ENCODE data around the gene LLCFC1. TPM values are rescaled to one million over a fixed set of nuclear protein-coding genes. Genes with fewer than 3 reads are reported as not detected.

Gene LLCFC1
- not detected for total RNA-seq

- no peaks in the 10 kb centered on the region for H3K4me1 ChIP-seq
- 63 to 65% methylated on average over 7 to 8 of the region's 10 CpGs for WGBS, 2 donors (ENCODE audit: low coverage in 1 of 2)
- peak; percentile 27 for ATAC-seq
Observed at GRCh38 chr7:142939226-142939910, at the start of gene LLCFC1. LLCFC1 (plus strand) TSS chr7:142939484; CDS start chr7:142939622, 138 bp downstream.

GRCh38 chr7:142889816-142890215, 49.5 kb upstream of the LLCFC1 start:
- no peaks in the 10 kb centered on the region for H3K9me3 ChIP-seq
- no peak overlapping the region for H3K4me3 ChIP-seq
- TF ChIP-seq POLR2AphosphoS5 (IDR thresholded peaks at IDR 0.05) (no peak), POLR2A (IDR thresholded peaks at IDR 0.05) (no peak), EP300 (IDR thresholded peaks at IDR 0.05) (no peak), CTCF (IDR thresholded peaks at IDR 0.05) (no peak)
- WGBS, 2 donors (ENCODE audit: low coverage in 1 of 2) = no CpG with 5 or more reads among the region's 3 CpGs
- H3K36me3 ChIP-seq = no peaks in the 10 kb centered on the region
- H3K4me1 ChIP-seq = no peaks in the 10 kb centered on the region
- H3K27ac ChIP-seq = no peak overlapping the region
- ATAC-seq = no peak
- H3K27me3 ChIP-seq = peaks cover 37% of the 10 kb centered on the region

More at GRCh38 chr7:142939226-142939910, at the start of gene LLCFC1:
- no peak for TF ChIP-seq EP300 (IDR thresholded peaks at IDR 0.05)
- no peak for TF ChIP-seq CTCF (IDR thresholded peaks at IDR 0.05)
- no peak for TF ChIP-seq POLR2AphosphoS5 (IDR thresholded peaks at IDR 0.05)
- no peak for TF ChIP-seq POLR2A (IDR thresholded peaks at IDR 0.05)
- Histone ChIP-seq H3K27ac (no peak within 1 kb of the TSS), H3K36me3 (no peaks in the 10 kb centered on the region), H3K27me3 (no peaks in the 10 kb centered on the region), H3K9me3 (no peaks in the 10 kb centered on the region), H3K4me3 (no peak within 1 kb of the TSS)

GRCh38 chr7:142890874-142891485, 48.3 kb upstream of the LLCFC1 start:
- no peaks in the 10 kb centered on the region for H3K4me1 ChIP-seq
- ATAC-seq = no peak
- H3K27ac ChIP-seq = no peak overlapping the region
- H3K9me3 ChIP-seq = no peaks in the 10 kb centered on the region
- peaks cover 36% of the 10 kb centered on the region for H3K27me3 ChIP-seq
- H3K36me3 ChIP-seq = no peaks in the 10 kb centered on the region
- WGBS, 2 donors (ENCODE audit: low coverage in 1 of 2) = 60 to 79% methylated on average over 9 to 12 of the region's 12 CpGs
- TF ChIP-seq CTCF (IDR thresholded peaks at IDR 0.05) = no peak
- no peak for TF ChIP-seq EP300 (IDR thresholded peaks at IDR 0.05)
- TF ChIP-seq POLR2AphosphoS5 (IDR thresholded peaks at IDR 0.05) = no peak
- TF ChIP-seq POLR2A (IDR thresholded peaks at IDR 0.05) = no peak
- H3K4me3 ChIP-seq = no peak overlapping the region

- 58 to 62% methylated on average over 4 to 5 of the region's 10 CpGs for WGBS, 2 donors (ENCODE audit: low coverage in 1 of 2)
Observed at GRCh38 chr7:142891490-142892082, 47.7 kb upstream of the LLCFC1 start.

More at GRCh38 chr7:142891490-142892082, 47.7 kb upstream of the LLCFC1 start:
- no peaks in the 10 kb centered on the region for H3K36me3 ChIP-seq
- H3K4me3 ChIP-seq = no peak overlapping the region
- no peak for ATAC-seq
- no peak overlapping the region for H3K27ac ChIP-seq
- peaks cover 36% of the 10 kb centered on the region for H3K27me3 ChIP-seq
- H3K4me1 ChIP-seq = no peaks in the 10 kb centered on the region
- no peaks in the 10 kb centered on the region for H3K9me3 ChIP-seq
- TF ChIP-seq POLR2AphosphoS5 (IDR thresholded peaks at IDR 0.05) = no peak
- no peak for TF ChIP-seq POLR2A (IDR thresholded peaks at IDR 0.05)
- no peak for TF ChIP-seq EP300 (IDR thresholded peaks at IDR 0.05)
- no peak for TF ChIP-seq CTCF (IDR thresholded peaks at IDR 0.05)
